ENCODE measurements around the gene DRD1.
A peak's percentile ranks its signal among the peaks of the same experiment; 100 is the strongest.

Gene DRD1

GRCh38 chr5:175478008-175478383, 34.0 kb upstream of the DRD1 start:
- DNase-seq (ENCODE audit: low read depth): no peak
- peak overlapping the region; percentile 89 for H3K4me3 ChIP-seq (ENCODE audit: low read length)
- no peak for TF ChIP-seq CTCF (IDR thresholded peaks at IDR 0.05; ENCODE audit: insufficient read depth, low read depth, low read length, missing control alignments)

- no peak for DNase-seq (ENCODE audit: low read depth)
- no peak for TF ChIP-seq CTCF (IDR thresholded peaks at IDR 0.05; ENCODE audit: insufficient read depth, low read depth, low read length, missing control alignments)
Measured at GRCh38 chr5:175477440-175477839, 33.5 kb upstream of the DRD1 start.

GRCh38 chr5:175475248-175475647, 31.3 kb upstream of the DRD1 start:
- TF ChIP-seq CTCF (IDR thresholded peaks at IDR 0.05; ENCODE audit: insufficient read depth, low read depth, low read length, missing control alignments): no peak
- H3K4me3 ChIP-seq (ENCODE audit: low read length): no peak overlapping the region
- no peak for DNase-seq (ENCODE audit: low read depth)

More at GRCh38 chr5:175477440-175477839, 33.5 kb upstream of the DRD1 start:
- no peak overlapping the region for H3K4me3 ChIP-seq (ENCODE audit: low read length)

- no peak for TF ChIP-seq CTCF (IDR thresholded peaks at IDR 0.05; ENCODE audit: insufficient read depth, low read depth, low read length, missing control alignments)
- H3K4me3 ChIP-seq (ENCODE audit: low read length): no peak overlapping the region
- no peak for DNase-seq (ENCODE audit: low read depth)
Measured at GRCh38 chr5:175472378-175472777, 28.4 kb upstream of the DRD1 start.

GRCh38 chr5:175471628-175472027, 27.6 kb upstream of the DRD1 start:
- no peak for TF ChIP-seq CTCF (IDR thresholded peaks at IDR 0.05; ENCODE audit: insufficient read depth, low read depth, low read length, missing control alignments)
- DNase-seq (ENCODE audit: low read depth): no peak
- H3K4me3 ChIP-seq (ENCODE audit: low read length): no peak overlapping the region

GRCh38 chr5:175471196-175471595, 27.2 kb upstream of the DRD1 start:
- no peak for TF ChIP-seq CTCF (IDR thresholded peaks at IDR 0.05; ENCODE audit: insufficient read depth, low read depth, low read length, missing control alignments)
- no peak for DNase-seq (ENCODE audit: low read depth)
- H3K4me3 ChIP-seq (ENCODE audit: low read length): no peak overlapping the region

- no peak for DNase-seq (ENCODE audit: low read depth)
- TF ChIP-seq CTCF (IDR thresholded peaks at IDR 0.05; ENCODE audit: insufficient read depth, low read depth, low read length, missing control alignments): no peak
- H3K4me3 ChIP-seq (ENCODE audit: low read length): no peak overlapping the region
Measured at GRCh38 chr5:175470781-175471180, 26.8 kb upstream of the DRD1 start.

All from epithelial cell of esophagus (primary cell).